HG03439 (cell line): Measurements from ENCODE around the gene TMEM214.
"Not testable (repeated sequence)": the region's sequence is repeated elsewhere in the genome, so short reads cannot be mapped to it uniquely, and the experiment has no call there.

Source experiments
- ATAC-seq: cut with Tn5 transposase; IDR thresholded peaks from one replicate; pipeline ENCODE4 v1.9.1; 2021; ENCODE audit warnings: mild to moderate bottlenecking, moderate library complexity; ENCODE audit not compliant: unreplicated experiment

TMEM214 gene

GRCh38 chr2:27065128-27065527 is 32.4 kb downstream of the TMEM214 start:
- no peak for ATAC-seq

GRCh38 chr2:27067385-27067784 is 34.6 kb downstream of the TMEM214 start:
- no peak for ATAC-seq

- ATAC-seq, result no peak
Measured at GRCh38 chr2:27069436-27069835, 36.7 kb downstream of the TMEM214 start.

DNA sequence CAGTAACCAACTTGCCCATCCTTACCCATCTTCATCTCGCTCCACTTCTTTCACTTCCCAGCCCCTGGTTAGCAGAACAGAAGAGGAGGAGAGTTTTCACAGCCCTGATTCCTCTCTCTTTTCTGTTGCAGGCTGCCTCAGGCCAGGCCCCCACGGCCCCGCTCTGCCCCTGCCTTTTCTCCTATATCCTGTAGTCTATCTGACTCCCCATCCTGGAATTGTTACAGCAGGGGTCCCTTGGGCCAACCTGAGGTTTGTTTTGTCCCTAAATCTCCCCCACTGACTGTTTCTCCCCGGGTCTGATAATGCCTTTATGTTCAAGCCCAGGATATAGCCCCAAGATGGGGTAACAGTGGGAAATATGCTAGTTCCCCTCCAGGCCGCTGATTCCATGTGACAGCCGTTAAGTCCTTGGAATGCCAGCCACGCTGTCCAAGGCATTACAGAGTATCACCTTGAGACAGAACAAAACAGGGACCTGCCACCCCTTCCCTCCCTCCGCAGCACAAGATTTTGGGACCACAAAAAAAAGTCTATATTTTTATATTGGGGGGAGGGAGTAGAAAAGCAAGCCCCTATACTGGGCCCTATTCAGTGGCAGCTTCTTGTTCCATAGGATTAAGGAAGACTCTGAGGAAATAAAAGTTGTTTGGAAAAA is 37.3 kb downstream of the TMEM214 start:
- no peak for ATAC-seq

DNA sequence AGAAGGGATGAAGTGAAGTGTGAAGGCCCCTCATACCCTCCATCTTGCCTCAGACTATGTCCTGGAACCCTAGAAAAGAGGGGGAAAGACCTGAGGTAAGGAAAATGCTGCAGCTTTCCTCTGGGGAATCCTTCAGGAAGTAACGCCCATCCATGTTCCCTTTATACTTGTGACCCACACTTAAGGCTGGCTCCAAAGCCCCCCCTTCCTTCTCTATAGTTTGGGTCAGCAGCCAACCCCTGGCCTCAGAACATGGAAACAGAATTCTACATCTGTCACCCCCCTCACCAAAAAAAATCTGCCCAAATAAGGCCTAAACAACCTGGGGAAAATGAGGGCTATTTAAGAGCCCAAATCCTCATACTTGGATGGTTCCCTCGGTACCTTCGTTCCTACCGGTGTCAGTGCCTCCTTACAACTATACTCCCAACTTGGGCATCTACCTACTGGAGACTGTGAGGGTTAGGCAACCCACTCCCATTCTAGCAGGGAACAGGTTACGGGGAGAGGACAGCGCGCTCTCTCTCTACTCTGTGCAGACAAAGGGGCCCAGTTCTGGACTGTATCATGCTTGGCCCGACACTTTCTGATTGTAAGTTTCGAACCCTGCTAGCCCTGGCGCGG is 38.0 kb downstream of the TMEM214 start:
- ATAC-seq, result peak; percentile 8

DNA sequence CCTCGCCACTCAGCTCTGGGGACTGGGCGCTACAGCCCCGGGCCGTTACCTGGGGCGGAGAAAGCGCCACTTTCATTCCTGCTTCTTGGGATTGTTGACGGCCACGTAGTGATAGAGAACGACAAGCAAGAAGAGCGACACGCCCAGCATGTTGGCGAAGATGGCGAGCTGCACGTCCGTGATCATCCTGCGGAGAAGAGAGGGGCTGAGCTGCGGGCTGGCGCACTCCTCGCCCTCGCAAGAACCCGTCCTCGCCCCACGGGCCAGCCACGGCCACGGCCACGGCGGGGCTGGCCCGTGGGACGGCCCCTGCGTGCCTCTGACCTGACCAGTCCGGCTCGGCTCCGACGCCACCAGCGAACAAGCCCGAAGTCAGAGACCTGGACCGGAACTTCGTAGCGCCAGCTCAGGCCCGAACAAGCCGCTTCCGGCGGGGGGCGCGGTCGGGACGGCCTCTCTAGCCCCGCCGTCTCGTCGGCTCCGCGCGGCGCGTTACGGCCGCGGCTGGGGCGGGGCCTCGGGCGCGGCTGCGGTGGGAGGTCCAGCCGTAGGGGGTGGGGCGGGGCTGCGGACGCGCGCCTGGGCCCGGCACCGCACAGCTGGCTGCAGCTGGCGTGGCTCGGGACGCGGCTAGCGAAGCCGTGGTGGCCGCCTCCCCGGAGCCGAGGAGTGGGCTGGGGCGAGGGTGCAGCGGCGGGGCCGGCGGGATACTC is 38.7 kb downstream of the TMEM214 start, which contains the start of gene OST4:
TSS of gene OST4 (minus strand) at position 378 of the 713 bp plus-strand sequence.
- ATAC-seq, result peak; percentile 89

DNA sequence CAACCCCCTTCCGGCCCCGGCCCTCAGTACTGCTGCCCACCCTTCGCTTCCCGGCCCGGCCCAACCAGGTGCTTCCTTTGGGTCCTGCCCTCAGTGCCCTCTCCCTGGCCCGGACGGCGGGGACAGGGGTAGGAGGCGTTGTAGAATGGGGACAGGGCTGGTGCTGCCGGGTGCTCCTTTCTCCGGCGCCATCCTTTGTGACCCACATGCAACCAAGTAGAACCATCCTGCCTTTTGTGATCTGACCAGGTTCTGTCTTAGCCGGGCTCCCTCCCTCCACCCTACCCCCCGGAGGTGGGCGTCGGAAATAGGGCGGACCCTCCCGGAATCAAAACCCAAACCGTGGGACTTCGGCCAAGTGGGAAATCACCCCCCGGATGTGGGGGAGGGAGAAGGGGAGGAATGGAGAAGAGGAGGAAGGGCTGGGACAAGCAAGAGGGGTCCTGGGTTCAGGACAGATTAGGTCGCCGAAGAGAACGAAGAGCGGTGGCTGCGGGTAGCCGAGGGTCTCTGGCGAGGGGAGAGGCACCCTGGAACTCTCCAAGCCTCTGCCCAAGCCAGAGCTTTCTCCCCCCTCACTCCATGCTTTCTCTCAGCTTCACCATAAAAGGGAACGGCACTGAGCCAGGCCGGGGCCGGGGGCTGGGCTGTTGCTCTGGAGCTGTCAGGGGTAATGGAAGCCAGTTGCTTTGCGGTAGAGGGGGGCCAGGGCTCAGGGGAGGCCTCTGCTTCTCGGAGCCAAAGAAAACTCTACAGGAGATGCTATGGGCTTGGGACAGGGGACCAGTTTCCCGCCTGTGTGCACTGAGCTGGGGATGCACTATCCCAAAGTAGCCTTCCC is 39.4 kb downstream of the TMEM214 start:
- ATAC-seq, result peak; percentile 2

DNA sequence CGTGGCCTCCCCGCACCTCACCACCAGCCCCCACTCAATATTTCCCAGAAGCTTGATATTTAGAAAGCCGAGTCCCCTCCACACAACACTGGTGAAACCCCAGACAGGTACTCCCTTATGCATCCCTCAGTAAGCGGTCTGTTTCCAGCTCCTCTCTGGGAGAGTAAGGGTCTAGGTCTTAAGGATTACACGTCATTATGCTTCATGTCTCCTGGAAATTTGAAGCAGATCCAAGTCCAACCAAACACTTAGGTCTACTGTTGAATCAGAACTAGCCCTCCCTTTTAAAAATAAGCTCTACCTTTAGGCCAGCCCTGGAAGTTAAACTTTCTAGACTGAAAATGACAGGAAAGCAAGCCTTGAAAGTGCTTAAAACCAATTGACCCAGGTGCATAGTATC is 40.2 kb downstream of the TMEM214 start:
- no peak for ATAC-seq

DNA sequence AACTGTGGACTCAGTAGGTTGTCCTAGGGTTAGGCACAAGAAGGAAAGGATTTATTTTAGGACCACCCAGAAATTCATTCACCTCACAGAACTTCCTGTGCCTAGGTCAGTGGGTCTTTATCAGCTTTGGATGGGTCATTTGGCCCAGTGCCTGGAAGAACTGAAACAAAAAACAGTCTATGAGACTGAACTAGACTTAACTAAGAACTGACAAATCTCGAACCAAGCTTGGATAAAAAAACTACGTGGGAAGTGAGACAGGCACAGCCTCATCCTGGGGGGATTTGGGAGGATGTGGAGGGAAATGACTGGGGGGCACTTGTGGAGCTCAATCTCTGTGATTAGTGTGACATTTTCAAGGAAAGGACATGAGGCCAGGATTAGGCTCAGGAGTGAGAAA is 41.0 kb downstream of the TMEM214 start:
- ATAC-seq, result no peak

- no peak for ATAC-seq
Measured at GRCh38 chr2:27074738-27075565, 42.2 kb downstream of the TMEM214 start.

DNA sequence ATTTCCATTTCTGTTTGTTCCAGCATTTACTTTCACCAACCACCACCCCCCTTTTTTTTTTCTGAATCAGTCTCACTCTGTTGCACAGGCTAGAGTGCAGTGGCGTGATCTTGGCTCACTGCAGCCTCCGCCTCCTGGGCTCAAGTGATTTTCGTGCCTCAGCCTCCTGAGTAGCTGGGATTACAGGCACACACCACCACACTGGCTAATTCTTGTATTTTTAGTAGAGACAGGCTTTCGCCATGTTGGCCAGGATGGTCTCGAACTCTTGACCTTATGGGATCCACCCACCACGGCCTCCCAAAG is 42.8 kb downstream of the TMEM214 start:
- not testable (repeated sequence) for ATAC-seq

DNA sequence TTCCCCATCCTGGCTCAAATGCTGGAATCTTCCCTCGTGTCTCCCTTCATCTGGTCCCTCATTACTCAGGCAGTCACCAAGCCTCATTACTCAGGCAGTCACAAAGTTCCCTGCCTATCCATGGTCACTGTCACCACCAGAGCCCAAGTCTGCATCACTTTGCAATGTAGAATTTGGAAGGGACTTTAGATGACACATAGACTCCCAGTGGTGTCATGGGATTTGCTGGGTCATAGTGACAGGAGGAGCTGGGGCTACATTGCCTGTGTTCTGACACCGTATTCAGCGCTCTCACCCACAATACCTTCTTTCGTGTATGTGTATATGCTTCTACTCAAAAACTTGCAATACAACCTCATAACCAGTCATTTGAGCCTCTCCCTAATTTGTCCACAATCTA is 43.6 kb downstream of the TMEM214 start:
- no peak for ATAC-seq

- ATAC-seq, result no peak
Measured at GRCh38 chr2:27077231-27077630, 44.5 kb downstream of the TMEM214 start.

DNA sequence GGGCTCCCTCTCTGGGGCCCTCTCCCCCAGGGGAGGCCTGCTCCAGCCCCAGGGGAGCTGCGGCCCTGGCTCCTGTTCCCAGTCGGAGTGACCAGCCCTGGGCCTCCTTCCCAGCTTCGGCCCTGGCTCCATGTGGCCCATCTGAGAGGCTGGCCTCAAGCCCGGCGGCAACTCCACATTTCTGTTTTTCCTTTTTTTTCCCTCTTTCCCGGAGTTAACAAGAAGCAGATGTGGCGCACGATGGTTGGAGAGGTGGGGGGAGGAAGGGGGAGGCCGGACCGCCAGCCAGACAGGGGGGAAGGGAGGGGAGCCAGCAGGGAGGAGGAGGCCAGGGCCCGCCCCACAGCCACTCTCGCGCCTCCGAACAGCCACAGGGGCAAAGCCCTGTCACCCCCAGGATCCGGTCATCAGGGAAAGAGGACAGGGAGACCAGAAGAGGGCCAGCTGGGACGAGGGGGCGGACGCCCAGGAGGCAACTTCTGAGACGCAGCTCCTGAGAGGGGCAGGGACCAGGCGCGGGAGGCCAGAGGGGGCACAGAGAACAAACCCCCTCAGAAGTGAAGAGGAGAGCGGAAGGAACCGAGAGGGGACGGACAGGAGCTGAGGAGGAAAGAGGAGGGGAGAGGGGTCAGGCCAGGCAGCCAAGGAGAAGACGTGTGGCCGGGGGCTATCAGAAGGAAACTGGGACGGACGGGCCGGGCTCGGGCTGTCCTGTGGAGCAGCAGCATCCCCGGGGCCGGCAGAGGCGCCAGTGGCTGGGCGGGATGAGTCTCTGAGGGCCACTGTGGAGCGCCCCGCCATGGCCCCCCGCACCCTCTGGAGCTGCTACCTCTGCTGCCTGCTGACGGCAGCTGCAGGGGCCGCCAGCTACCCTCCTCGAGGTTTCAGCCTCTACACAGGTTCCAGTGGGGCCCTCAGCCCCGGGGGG is 45.8 kb downstream of the TMEM214 start, which contains the start of gene EMILIN1:
TSS of gene EMILIN1 (plus strand) at position 349 of the 928 bp plus-strand sequence. CDS start at position 800, 451 bp downstream.
- no peak for ATAC-seq

DNA sequence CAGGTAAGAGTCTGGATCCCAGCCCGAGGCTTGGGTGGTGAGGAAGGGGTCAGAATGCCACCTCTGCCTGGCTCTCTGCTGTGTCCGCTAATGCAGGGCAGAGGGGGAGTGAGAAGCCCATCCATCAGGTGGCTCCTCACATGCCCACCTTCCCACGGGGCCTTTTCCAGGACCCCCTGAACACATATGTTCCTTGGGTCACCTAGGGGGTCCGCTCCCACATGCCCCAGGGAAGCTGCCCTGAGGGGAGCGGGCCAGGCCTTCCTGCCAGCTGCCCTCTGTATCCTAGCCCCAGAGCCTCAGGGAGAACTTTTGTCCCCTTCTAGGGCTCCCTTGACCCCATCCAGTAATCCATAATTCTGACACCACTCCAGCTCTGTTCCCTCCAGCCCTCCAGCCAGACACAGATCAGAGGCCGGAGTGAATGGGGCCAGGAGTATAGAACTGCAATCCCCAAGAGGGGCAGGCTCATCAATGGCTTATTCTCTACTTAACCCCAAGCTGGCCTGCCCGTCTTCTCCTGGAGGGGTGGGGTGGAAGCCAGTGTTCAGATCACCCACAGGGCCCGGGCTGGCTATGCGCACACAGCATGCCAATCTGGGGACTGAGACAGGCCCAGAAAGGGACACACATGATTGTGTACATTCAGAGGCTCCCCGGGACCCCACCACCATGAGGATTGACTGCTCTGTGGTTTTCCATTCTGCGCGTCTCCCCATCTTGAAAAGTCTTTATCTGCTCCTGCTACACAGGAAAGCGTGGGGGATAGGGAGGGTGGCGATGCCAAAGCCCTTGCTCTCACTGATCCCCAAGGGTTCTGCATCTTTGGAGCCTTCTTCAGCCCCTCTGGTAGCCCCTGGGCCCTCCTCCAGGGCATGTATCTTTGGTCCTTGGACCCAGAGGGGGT is 46.7 kb downstream of the TMEM214 start:
- no peak for ATAC-seq

DNA sequence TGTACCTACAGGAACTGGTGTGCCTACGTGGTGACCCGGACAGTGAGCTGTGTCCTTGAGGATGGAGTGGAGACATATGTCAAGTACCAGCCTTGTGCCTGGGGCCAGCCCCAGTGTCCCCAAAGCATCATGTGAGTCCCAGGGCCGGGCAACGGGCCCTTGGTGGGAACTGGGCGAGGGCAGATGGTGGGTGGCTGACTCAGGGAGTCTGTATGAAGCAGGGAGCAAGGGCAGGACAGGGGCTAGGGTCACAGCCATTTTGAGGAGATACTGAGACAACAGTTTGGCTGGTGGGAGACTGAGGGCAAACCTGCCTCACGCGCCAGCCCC is 47.3 kb downstream of the TMEM214 start:
- ATAC-seq, result no peak

DNA sequence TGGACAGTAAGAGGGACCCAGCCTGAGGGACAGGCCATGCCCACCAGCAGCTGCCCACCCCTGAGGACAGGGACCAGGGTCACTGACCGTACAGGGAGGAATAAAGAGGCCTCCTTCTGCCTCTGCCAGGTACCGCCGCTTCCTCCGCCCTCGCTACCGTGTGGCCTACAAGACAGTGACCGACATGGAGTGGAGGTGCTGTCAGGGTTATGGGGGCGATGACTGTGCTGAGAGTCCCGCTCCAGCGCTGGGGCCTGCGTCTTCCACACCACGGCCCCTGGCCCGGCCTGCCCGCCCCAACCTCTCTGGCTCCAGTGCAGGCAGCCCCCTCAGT is 47.8 kb downstream of the TMEM214 start:
- no peak for ATAC-seq

DNA sequence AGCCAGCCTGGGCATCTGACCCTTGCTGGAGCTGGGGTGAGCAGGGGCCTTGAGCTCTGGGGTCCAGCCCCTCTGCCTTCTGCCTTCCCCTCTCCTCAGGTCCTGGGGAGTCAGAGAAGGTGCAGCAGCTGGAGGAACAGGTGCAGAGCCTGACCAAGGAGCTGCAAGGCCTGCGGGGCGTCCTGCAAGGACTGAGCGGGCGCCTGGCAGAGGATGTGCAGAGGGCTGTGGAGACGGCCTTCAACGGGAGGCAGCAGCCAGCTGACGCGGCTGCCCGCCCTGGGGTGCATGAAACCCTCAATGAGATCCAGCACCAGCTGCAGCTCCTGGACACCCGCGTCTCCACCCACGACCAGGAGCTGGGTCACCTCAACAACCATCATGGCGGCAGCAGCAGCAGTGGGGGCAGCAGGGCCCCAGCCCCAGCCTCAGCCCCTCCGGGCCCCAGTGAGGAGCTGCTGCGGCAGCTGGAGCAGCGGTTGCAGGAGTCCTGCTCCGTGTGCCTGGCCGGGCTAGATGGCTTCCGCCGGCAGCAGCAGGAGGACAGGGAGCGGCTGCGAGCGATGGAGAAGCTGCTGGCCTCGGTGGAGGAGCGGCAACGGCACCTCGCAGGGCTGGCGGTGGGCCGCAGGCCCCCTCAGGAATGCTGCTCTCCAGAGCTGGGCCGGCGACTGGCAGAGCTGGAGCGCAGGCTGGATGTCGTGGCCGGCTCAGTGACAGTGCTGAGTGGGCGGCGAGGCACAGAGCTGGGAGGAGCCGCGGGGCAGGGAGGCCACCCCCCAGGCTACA is 49.4 kb downstream of the TMEM214 start:
- no peak for ATAC-seq
